ENCODE measurements around the gene LAT. TPM values are rescaled to one million over a fixed set of nuclear protein-coding genes. Genes with fewer than 3 reads are reported as not detected.

LAT gene
- total RNA-seq, 2 experiments from 2014 or later = 17.5 to 19.8 TPM

DNA sequence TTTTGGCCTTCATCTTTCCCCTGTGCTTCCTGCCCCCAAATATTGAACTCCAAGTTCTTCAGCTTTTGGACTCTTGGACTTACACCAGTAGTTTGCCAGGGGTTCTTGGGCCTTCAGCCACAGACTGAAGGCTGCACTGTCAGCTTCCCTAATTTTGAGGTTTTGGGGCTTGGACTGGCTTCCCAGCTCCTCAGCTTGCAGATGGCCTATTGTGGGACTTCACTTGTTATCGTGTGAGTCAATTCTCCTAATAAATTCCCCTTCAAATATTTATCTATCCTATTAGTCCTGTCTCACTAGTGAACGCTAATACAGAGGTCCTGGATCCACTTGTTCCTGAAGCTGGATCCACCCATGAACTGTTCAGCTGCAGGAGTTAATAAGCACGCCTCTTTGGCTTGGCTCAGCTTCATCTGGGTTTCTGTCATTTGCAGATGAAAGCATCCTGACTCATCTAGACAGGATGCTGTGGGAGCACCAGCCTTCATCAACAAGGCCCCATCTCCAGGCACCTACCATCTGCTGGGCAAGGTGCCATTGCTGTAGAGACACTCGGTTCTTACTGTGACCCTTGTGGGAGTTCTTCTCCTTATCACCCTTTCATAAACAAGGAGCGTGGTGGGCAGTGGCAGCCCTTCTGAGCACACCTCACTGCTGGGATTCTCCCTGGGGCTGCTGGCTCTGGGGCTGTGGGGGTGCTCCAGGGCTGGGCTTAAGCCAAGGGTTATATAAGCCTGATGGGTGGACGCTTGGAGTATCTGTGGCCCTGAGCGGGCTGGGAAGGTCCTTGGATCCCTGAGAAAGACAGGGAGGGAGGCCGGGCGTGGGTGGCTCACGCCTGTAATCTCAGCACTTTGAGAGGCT, 23.1 kb downstream of the LAT start:
- BruUV-seq (replicated peaks) = no TSS peak
- TF ChIP-seq EZH2phosphoT487 (IDR thresholded peaks at IDR 0.05; ENCODE audit: borderline replicate concordance, low read depth, low read length) = no peak
- TF ChIP-seq, protein P1, sequence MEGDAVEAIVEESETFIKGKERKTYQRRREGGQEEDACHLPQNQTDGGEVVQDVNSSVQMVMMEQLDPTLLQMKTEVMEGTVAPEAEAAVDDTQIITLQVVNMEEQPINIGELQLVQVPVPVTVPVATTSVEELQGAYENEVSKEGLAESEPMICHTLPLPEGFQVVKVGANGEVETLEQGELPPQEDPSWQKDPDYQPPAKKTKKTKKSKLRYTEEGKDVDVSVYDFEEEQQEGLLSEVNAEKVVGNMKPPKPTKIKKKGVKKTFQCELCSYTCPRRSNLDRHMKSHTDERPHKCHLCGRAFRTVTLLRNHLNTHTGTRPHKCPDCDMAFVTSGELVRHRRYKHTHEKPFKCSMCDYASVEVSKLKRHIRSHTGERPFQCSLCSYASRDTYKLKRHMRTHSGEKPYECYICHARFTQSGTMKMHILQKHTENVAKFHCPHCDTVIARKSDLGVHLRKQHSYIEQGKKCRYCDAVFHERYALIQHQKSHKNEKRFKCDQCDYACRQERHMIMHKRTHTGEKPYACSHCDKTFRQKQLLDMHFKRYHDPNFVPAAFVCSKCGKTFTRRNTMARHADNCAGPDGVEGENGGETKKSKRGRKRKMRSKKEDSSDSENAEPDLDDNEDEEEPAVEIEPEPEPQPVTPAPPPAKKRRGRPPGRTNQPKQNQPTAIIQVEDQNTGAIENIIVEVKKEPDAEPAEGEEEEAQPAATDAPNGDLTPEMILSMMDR (conservative IDR thresholded peaks at IDR 0.05; ENCODE audit: low read length) = no peak
- CTCF ChIA-PET (ENCODE audit: unreplicated experiment) = no interaction called here
- no peaks in the 10 kb centered on the region for H3K9me3 ChIP-seq (ENCODE audit: low read length)
- no peak overlapping the region for H3K27ac ChIP-seq (ENCODE audit: low read depth, low read length, poor library complexity, severe bottlenecking)
- POLR2A ChIA-PET = no interaction called here
- H3K4me1 ChIP-seq (ENCODE audit: insufficient read depth, low read length, poor library complexity, severe bottlenecking) = no peaks in the 10 kb centered on the region
- H2AFZ ChIP-seq (ENCODE audit: low read length) = no peak overlapping the region
- H3K36me3 ChIP-seq (ENCODE audit: insufficient read depth, low read length) = no peaks in the 10 kb centered on the region
- no peak overlapping the region for H3K4me3 ChIP-seq (ENCODE audit: low read depth, low read length, poor library complexity, severe bottlenecking)
- no peaks in the 10 kb centered on the region for H4K20me1 ChIP-seq (ENCODE audit: insufficient read depth, low read length)
- H3K9me2 ChIP-seq (ENCODE audit: insufficient read depth, low read length) = no peaks in the 10 kb centered on the region
- intact Hi-C loops (cut with micrococcal nuclease; ENCODE audit: unreplicated experiment) = no loop called here
- no peak overlapping the region for H3K4me2 ChIP-seq (ENCODE audit: low read length)
- no peak for DNase-seq (ENCODE audit: low spot score)
- H3K79me2 ChIP-seq (ENCODE audit: insufficient read depth, low read depth, low read length) = no peaks in the 10 kb centered on the region

DNA sequence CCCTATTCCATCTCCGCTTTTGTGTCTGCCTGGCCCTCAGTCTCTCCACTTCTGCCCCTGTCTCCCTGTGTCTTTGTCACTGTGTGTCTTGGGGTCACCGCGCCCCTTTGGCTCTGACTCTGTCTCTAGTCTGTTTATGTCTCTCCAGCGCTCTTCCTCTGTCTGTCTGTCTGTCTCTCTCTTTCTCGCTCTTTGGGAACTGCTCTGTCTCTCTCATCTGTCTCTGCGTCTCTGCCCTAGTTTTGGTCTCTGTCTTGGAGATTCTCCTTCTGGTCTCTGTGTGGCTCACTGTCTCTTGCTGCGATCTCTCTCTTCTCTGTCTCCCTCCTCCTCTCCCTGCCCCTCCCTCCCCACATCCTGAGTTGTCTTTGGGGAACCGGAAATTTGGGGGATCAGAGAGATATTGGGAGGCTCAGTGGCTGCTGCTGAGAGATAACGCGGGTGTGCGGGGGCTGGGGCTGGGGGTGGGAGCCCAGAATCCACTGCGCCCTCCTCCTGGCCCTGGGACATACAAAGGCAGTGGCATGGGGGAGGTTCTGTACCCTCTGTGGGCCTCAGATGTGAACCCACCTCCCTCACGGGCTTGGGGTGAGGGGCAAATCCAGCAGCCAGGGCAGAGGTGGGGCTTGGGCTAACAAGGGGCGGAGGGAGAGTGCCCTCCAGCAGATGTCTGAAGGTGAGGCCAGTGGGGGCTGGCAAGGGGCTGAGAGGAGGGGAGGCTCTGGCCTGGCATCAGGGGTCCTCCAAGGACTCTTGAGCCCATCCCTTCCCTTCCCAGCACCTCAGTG, 24.4 kb downstream of the LAT start:
- ChIA-PET CTCF (ENCODE audit: unreplicated experiment) (no interaction called here), POLR2A (no interaction called here)
- Histone ChIP-seq H3K36me3 (ENCODE audit: insufficient read depth, low read length) (no peaks in the 10 kb centered on the region), H4K20me1 (ENCODE audit: insufficient read depth, low read length) (no peaks in the 10 kb centered on the region), H3K9me3 (ENCODE audit: low read length) (no peaks in the 10 kb centered on the region), H3K4me3 (ENCODE audit: low read depth, low read length, poor library complexity, severe bottlenecking) (no peak overlapping the region), H3K27ac (ENCODE audit: low read depth, low read length, poor library complexity, severe bottlenecking) (no peak overlapping the region), H3K79me2 (ENCODE audit: insufficient read depth, low read depth, low read length) (no peaks in the 10 kb centered on the region), H3K9me2 (ENCODE audit: insufficient read depth, low read length) (no peaks in the 10 kb centered on the region), H3K4me1 (ENCODE audit: insufficient read depth, low read length, poor library complexity, severe bottlenecking) (no peaks in the 10 kb centered on the region), H2AFZ (ENCODE audit: low read length) (no peak overlapping the region), H3K4me2 (ENCODE audit: low read length) (no peak overlapping the region)
- intact Hi-C loops (cut with micrococcal nuclease; ENCODE audit: unreplicated experiment) = no loop called here
- BruUV-seq (replicated peaks) = no TSS peak
- DNase-seq (ENCODE audit: low spot score) = no peak
- TF ChIP-seq, protein P1 (conservative IDR thresholded peaks at IDR 0.05; ENCODE audit: low read length) = no peak
- no peak for TF ChIP-seq EZH2phosphoT487 (IDR thresholded peaks at IDR 0.05; ENCODE audit: borderline replicate concordance, low read depth, low read length)

DNA sequence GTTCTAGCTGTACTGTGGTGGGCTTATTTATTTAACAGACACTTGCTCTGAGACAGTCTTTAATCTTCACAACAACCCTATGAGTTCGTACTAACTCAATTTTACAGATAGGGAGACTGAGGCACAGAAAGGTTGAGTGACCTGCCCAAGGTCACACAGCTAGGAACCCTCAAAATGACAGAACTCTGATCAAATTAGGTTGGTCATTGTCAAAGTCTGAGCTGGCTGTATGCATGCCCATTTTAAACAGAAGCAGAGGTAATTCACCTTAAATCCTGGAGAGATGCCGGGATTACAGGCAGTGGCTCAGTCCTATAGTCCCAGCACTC, 24.9 kb downstream of the LAT start:
- Histone ChIP-seq H3K79me2 (ENCODE audit: insufficient read depth, low read depth, low read length) (no peaks in the 10 kb centered on the region), H3K27ac (ENCODE audit: low read depth, low read length, poor library complexity, severe bottlenecking) (no peak overlapping the region), H3K4me1 (ENCODE audit: insufficient read depth, low read length, poor library complexity, severe bottlenecking) (no peaks in the 10 kb centered on the region), H3K36me3 (ENCODE audit: insufficient read depth, low read length) (no peaks in the 10 kb centered on the region), H4K20me1 (ENCODE audit: insufficient read depth, low read length) (no peaks in the 10 kb centered on the region), H2AFZ (ENCODE audit: low read length) (no peak overlapping the region), H3K4me2 (ENCODE audit: low read length) (no peak overlapping the region), H3K9me3 (ENCODE audit: low read length) (no peaks in the 10 kb centered on the region), H3K9me2 (ENCODE audit: insufficient read depth, low read length) (no peaks in the 10 kb centered on the region), H3K4me3 (ENCODE audit: low read depth, low read length, poor library complexity, severe bottlenecking) (no peak overlapping the region)
- no peak for DNase-seq (ENCODE audit: low spot score)
- BruUV-seq (replicated peaks) = no TSS peak
- TF ChIP-seq, protein P1 (conservative IDR thresholded peaks at IDR 0.05; ENCODE audit: low read length) = no peak
- no peak for TF ChIP-seq EZH2phosphoT487 (IDR thresholded peaks at IDR 0.05; ENCODE audit: borderline replicate concordance, low read depth, low read length)
- POLR2A ChIA-PET = no interaction called here
- CTCF ChIA-PET (ENCODE audit: unreplicated experiment) = no interaction called here
- intact Hi-C loops (cut with micrococcal nuclease; ENCODE audit: unreplicated experiment) = no loop called here

All from OCI-LY7 (cell line).